OCI-LY1 (cell line): Measurements from ENCODE around the gene TNS1.

Experiments used
- H2AFZ ChIP-seq: fragments of 200-600 bp; sonication (generic), shearing (Covaris generic); 2 replicates; pipeline ENCODE4 v1.6.0; 2014; ENCODE audit warnings: antibody characterized with exemption, mild to moderate bottlenecking, low read length
- H3F3A ChIP-seq: fragments of 200-600 bp; sonication (generic), shearing (Covaris generic); 2 replicates; pipeline ENCODE4 v1.6.0; 2014; ENCODE audit warnings: mild to moderate bottlenecking, antibody characterized with exemption, low read length, moderate library complexity; ENCODE audit not compliant: insufficient read depth
- H3K27ac ChIP-seq: fragments of 200-600 bp; sonication (generic); 2 replicates; pipeline ENCODE4 v1.5.1; 2014; ENCODE audit warnings: low read length, mixed run types, mild to moderate bottlenecking, low read depth; ENCODE audit not compliant: poor library complexity, severe bottlenecking
- H3K27me3 ChIP-seq: fragments of 200-600 bp; sonication (generic); 2 replicates; pipeline ENCODE4 v1.6.0; 2014; ENCODE audit warnings: antibody characterized with exemption, mild to moderate bottlenecking, low read length, moderate library complexity; ENCODE audit not compliant: insufficient read depth
- H3K36me3 ChIP-seq: fragments of 200-600 bp; sonication (generic); 2 replicates; pipeline ENCODE4 v1.6.1; 2014; ENCODE audit warnings: mild to moderate bottlenecking, antibody characterized with exemption, low read length, moderate library complexity, mixed read lengths; ENCODE audit not compliant: insufficient read depth
- H3K4me1 ChIP-seq: fragments of 200-600 bp; sonication (generic); 2 replicates; pipeline ENCODE4 v1.5.1; 2014; ENCODE audit warnings: mild to moderate bottlenecking, low read length, moderate library complexity; ENCODE audit not compliant: insufficient read depth, severe bottlenecking
- H3K4me2 ChIP-seq: fragments of 200-600 bp; sonication (generic), shearing (Covaris generic); 2 replicates; pipeline ENCODE4 v1.6.1; 2014; ENCODE audit warnings: low read length
- H3K4me3 ChIP-seq: fragments of 200-600 bp; sonication (generic); 2 replicates; pipeline ENCODE4 v1.5.1; 2014; ENCODE audit warnings: low read length, low read depth, mild to moderate bottlenecking, mixed read lengths; ENCODE audit not compliant: poor library complexity, severe bottlenecking
- H3K79me2 ChIP-seq: fragments of 200-600 bp; shearing (Covaris generic); 2 replicates; pipeline ENCODE4 v1.6.1; 2016; ENCODE audit warnings: mixed run types, low read length, mixed read lengths; ENCODE audit not compliant: insufficient read depth
- H3K9ac ChIP-seq: fragments of 200-600 bp; sonication (generic), shearing (Covaris generic); 2 replicates; pipeline ENCODE4 v1.6.1; 2014; ENCODE audit warnings: mild to moderate bottlenecking, low read length, mixed read lengths
- H3K9me2 ChIP-seq: fragments of 200-600 bp; sonication (generic), shearing (Covaris generic); 2 replicates; pipeline ENCODE4 v1.6.1; 2014; ENCODE audit warnings: low read depth, mild to moderate bottlenecking, low read length, mixed read lengths
- H3K9me3 ChIP-seq: fragments of 200-600 bp; shearing (Covaris generic); 2 replicates; pipeline ENCODE4 v1.6.1; 2014; ENCODE audit warnings: low read length, mixed read lengths
- H4K20me1 ChIP-seq: fragments of 200-600 bp; sonication (generic), shearing (Covaris generic); 2 replicates; pipeline ENCODE4 v1.6.0; 2016; ENCODE audit warnings: mild to moderate bottlenecking, low read length; ENCODE audit not compliant: insufficient read depth
- EZH2 ChIP-seq: fragments of 200-600 bp; sonication (generic), shearing (Covaris generic); IDR thresholded peaks from 2 replicates; pipeline ENCODE4 v1.8.0; 2017; ENCODE audit warnings: borderline replicate concordance, mixed run types, mild to moderate bottlenecking, antibody characterized with exemption, low read length, moderate library complexity, mixed read lengths
- TF ChIP-seq, protein P1 (sequence below): fragments of 200-600 bp; sonication (generic), shearing (Covaris generic); IDR thresholded peaks from 2 replicates; pipeline ENCODE4 v1.5.1; 2017; ENCODE audit warnings: mild to moderate bottlenecking, antibody characterized with exemption, low read length, moderate library complexity, mixed read lengths

The TNS1 gene

DNA sequence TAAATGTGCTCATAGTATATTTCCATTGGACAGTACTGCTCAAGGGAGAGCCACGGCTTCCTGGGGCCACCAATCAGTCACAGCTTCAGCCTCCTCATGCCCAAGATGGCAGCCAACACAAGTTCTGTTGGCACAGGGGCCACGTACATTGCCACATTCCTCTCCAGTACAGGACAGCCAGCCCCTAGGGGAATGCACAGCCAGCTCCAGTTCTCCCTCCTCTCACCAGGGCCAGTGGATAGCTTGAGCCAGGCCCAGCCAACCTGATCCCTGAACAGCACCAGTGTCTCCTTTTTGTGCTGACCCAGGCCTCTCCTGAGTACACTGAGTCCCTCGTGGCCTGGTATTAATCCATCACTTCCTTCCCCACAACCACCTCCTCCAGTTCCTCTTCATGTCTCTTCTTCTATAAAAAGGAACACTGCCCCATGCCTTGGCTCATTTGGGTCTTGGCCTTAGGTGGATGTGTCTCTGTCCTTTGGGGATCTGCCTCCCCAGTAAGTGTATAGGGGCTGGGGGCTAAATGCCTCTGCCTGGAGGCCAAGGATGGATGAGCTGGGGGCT lies 168.7 kb downstream of the TNS1 start:
- Histone ChIP-seq H3K4me1 (no peaks in the 10 kb centered on the region), H3K9me3 (no peaks in the 10 kb centered on the region), H3K27me3 (no peaks in the 10 kb centered on the region), H3K4me2 (no peak overlapping the region), H3K79me2 (no peaks in the 10 kb centered on the region), H3K27ac (no peak overlapping the region), H3K36me3 (no peaks in the 10 kb centered on the region), H3F3A (no peaks in the 10 kb centered on the region), H3K9me2 (no peaks in the 10 kb centered on the region), H4K20me1 (no peaks in the 10 kb centered on the region), H3K4me3 (no peak overlapping the region), H2AFZ (no peak overlapping the region), H3K9ac (no peak overlapping the region)
- no peak for TF ChIP-seq EZH2
- TF ChIP-seq, protein P1, sequence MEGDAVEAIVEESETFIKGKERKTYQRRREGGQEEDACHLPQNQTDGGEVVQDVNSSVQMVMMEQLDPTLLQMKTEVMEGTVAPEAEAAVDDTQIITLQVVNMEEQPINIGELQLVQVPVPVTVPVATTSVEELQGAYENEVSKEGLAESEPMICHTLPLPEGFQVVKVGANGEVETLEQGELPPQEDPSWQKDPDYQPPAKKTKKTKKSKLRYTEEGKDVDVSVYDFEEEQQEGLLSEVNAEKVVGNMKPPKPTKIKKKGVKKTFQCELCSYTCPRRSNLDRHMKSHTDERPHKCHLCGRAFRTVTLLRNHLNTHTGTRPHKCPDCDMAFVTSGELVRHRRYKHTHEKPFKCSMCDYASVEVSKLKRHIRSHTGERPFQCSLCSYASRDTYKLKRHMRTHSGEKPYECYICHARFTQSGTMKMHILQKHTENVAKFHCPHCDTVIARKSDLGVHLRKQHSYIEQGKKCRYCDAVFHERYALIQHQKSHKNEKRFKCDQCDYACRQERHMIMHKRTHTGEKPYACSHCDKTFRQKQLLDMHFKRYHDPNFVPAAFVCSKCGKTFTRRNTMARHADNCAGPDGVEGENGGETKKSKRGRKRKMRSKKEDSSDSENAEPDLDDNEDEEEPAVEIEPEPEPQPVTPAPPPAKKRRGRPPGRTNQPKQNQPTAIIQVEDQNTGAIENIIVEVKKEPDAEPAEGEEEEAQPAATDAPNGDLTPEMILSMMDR: no peak

DNA sequence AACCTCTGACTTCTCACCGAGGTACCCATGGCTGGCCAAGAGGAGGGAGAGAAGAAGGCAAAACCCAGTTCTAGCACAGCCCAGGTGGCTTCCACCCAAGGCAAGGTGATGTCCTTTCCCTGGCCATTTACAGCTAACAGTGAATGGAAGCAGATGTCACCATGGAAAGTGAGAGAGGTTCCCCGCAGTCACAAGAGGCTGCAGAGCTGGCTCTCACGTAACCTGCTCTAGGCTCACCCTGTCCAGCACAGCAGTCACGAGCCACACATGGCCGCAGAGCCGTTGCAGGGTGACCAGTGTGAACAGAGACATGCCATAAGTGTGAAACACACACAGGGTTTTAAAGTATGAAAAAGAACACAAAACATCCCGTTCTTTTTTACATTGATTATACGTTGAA lies 169.4 kb downstream of the TNS1 start:
- no peak overlapping the region for H2AFZ ChIP-seq
- no peak overlapping the region for H3K4me2 ChIP-seq
- H4K20me1 ChIP-seq: no peaks in the 10 kb centered on the region
- no peak overlapping the region for H3K9ac ChIP-seq
- H3K79me2 ChIP-seq: no peaks in the 10 kb centered on the region
- no peak overlapping the region for H3K27ac ChIP-seq
- H3K9me2 ChIP-seq: no peaks in the 10 kb centered on the region
- no peaks in the 10 kb centered on the region for H3K4me1 ChIP-seq
- no peaks in the 10 kb centered on the region for H3K36me3 ChIP-seq
- no peaks in the 10 kb centered on the region for H3K27me3 ChIP-seq
- H3K4me3 ChIP-seq: no peak overlapping the region
- no peaks in the 10 kb centered on the region for H3K9me3 ChIP-seq
- no peak for TF ChIP-seq EZH2
- no peaks in the 10 kb centered on the region for H3F3A ChIP-seq

DNA sequence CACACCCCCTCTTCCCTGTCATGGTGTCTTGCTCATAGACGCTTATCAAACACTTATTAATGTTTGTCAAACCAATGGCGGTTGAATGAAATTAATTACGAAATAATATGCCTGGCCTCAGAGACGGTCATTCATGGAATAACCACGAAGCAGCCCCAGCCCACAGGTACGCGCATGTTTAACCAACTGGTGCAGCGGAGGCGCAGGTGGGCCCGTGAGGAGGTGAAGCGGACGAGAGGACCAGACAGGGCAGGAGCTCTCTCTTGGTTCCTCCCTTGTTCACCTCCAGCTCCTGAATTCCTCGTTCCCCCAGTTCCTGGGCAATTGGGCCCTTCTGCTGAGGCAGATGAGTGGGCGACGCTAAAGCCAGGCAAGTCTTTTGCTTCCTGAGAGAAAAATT lies 169.8 kb downstream of the TNS1 start:
- Histone ChIP-seq H3K79me2 (no peaks in the 10 kb centered on the region), H3K9ac (no peak overlapping the region), H3F3A (no peaks in the 10 kb centered on the region), H3K4me1 (no peaks in the 10 kb centered on the region), H4K20me1 (no peaks in the 10 kb centered on the region), H2AFZ (no peak overlapping the region), H3K9me2 (no peaks in the 10 kb centered on the region), H3K27ac (no peak overlapping the region), H3K4me2 (no peak overlapping the region), H3K4me3 (no peak overlapping the region), H3K36me3 (no peaks in the 10 kb centered on the region), H3K9me3 (no peaks in the 10 kb centered on the region), H3K27me3 (no peaks in the 10 kb centered on the region)
- TF ChIP-seq EZH2: no peak
- TF ChIP-seq, protein P1: no peak

DNA sequence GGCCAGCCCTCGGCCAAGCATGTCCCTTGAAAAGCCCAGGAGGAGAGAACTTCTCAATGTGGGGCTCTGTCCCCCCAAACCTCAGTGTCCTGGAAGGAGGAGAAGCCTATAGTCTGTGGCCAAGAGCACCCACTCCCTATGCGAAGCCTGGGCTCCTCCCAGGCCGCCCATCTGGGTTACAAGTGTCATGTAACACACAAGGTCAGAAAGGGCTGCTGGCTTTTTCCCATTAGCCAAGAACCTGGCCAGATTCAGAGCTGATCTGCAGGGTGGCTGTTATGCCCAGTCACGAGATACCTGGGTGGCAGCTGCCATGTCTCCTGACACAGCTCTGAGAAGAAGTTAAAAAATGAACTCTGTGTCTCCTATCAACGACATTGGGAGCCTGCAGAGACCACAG lies 170.7 kb downstream of the TNS1 start:
- Histone ChIP-seq H3K9ac (no peak overlapping the region), H3K9me3 (no peaks in the 10 kb centered on the region), H3F3A (no peaks in the 10 kb centered on the region), H3K9me2 (no peaks in the 10 kb centered on the region), H3K27ac (no peak overlapping the region), H3K27me3 (no peaks in the 10 kb centered on the region), H3K36me3 (no peaks in the 10 kb centered on the region), H2AFZ (no peak overlapping the region), H3K4me1 (no peaks in the 10 kb centered on the region), H3K4me3 (no peak overlapping the region), H3K4me2 (no peak overlapping the region), H3K79me2 (no peaks in the 10 kb centered on the region), H4K20me1 (no peaks in the 10 kb centered on the region)
- no peak for TF ChIP-seq EZH2
- TF ChIP-seq, protein P1: no peak
